ENCODE results near the gene PTPMT1. TPM values are rescaled to one million over a fixed set of nuclear protein-coding genes. Genes with fewer than 3 reads are reported as not detected.
A peak's percentile ranks its signal among the peaks of the same experiment; 100 is the strongest.

Gene PTPMT1
- total and polyA plus RNA-seq, 2 experiments from 2014 or later, result 78.4 to 90.2 TPM

- Histone ChIP-seq H3K27me3 (replicated peaks; ENCODE audit: insufficient read depth) (no peaks in the 10 kb centered on the region), H3K4me3 (peak overlapping the region; percentile 89), H3K27ac (no peak overlapping the region), H3F3A (ENCODE audit: insufficient read depth) (no peaks in the 10 kb centered on the region), H2AFZ (peak overlapping the region; percentile 90), H3K79me2 (ENCODE audit: insufficient read depth) (peaks cover 44% of the 10 kb centered on the region), H3K4me1 (ENCODE audit: insufficient read depth) (peaks cover 9% of the 10 kb centered on the region; the same call in 1 of the 2 replicates), H3K9ac (peak overlapping the region; percentile 91), H3K36me3 (ENCODE audit: low read depth) (no peaks in the 10 kb centered on the region), H3K9me3 (ENCODE audit: low read depth) (no peaks in the 10 kb centered on the region), H3K4me2 (ENCODE audit: unreplicated experiment) (peak overlapping the region; percentile 85), H4K20me1 (ENCODE audit: insufficient read depth) (no peaks in the 10 kb centered on the region), H3K9me2 (ENCODE audit: insufficient read depth) (no peaks in the 10 kb centered on the region)
- DNase-seq, result no peak
- no peak for TF ChIP-seq EZH2phosphoT487 (IDR thresholded peaks at IDR 0.05; ENCODE audit: insufficient read depth, low read depth)
- TF ChIP-seq EZH2 (IDR thresholded peaks at IDR 0.05; ENCODE audit: insufficient read depth, poor library complexity, severe bottlenecking), result no peak
- 14 to 23% methylated on average over 9 to 11 of the region's 11 CpGs for WGBS, 2 experiments (ENCODE audit: low coverage in 1 of 2, low lambda C conversion rate in 2 of 2, missing lambda C conversion rate in 2 of 2)
- in situ Hi-C loops (cut with MboI), result no loop called here
Measured at GRCh38 chr11:47564933-47565339, 463 bp upstream of the PTPMT1 start.

GRCh38 chr11:47566149-47566698 lies 825 bp downstream of the PTPMT1 start:
- H3K27me3 ChIP-seq (replicated peaks; ENCODE audit: insufficient read depth), result no peaks in the 10 kb centered on the region
- H3K4me1 ChIP-seq (ENCODE audit: insufficient read depth), result peaks cover 9% of the 10 kb centered on the region; the same call in 1 of the 2 replicates
- WGBS, 2 experiments (ENCODE audit: low coverage in 1 of 2, low lambda C conversion rate in 2 of 2, missing lambda C conversion rate in 2 of 2), result 24% methylated on average over 17 of the region's 17 CpGs
- 0 out of 2 replicates have a peak, but pooled peaks cover under 1% of the 10 kb centered on the region for H3K36me3 ChIP-seq (ENCODE audit: low read depth)
- TF ChIP-seq EZH2 (IDR thresholded peaks at IDR 0.05; ENCODE audit: insufficient read depth, poor library complexity, severe bottlenecking) (no peak), EZH2phosphoT487 (IDR thresholded peaks at IDR 0.05; ENCODE audit: insufficient read depth, low read depth) (no peak)
- H3K9me2 ChIP-seq (ENCODE audit: insufficient read depth), result no peaks in the 10 kb centered on the region
- in situ Hi-C loops (cut with MboI), result no loop called here
- H3K9ac ChIP-seq, result peak overlapping the region; percentile 91
- H3K79me2 ChIP-seq (ENCODE audit: insufficient read depth), result peaks cover 57% of the 10 kb centered on the region
- DNase-seq, result peak; percentile 43
- H3K27ac ChIP-seq, result no peak overlapping the region
- peak overlapping the region; percentile 85 for H3K4me2 ChIP-seq (ENCODE audit: unreplicated experiment)
- H3K9me3 ChIP-seq (ENCODE audit: low read depth), result no peaks in the 10 kb centered on the region
- peak overlapping the region; percentile 89 for H3K4me3 ChIP-seq
- H2AFZ ChIP-seq, result peak overlapping the region; percentile 90
- H4K20me1 ChIP-seq (ENCODE audit: insufficient read depth), result no peaks in the 10 kb centered on the region
- H3F3A ChIP-seq (ENCODE audit: insufficient read depth), result peaks cover 11% of the 10 kb centered on the region

GRCh38 chr11:47569646-47570045 lies 4.2 kb downstream of the PTPMT1 start:
- TF ChIP-seq EZH2phosphoT487 (IDR thresholded peaks at IDR 0.05; ENCODE audit: insufficient read depth, low read depth) (no peak), EZH2 (IDR thresholded peaks at IDR 0.05; ENCODE audit: insufficient read depth, poor library complexity, severe bottlenecking) (no peak)
- H3K4me1 ChIP-seq (ENCODE audit: insufficient read depth), result peaks cover 24% of the 10 kb centered on the region
- peaks cover 6% of the 10 kb centered on the region; the same call in 1 of the 2 replicates for H3K36me3 ChIP-seq (ENCODE audit: low read depth)
- no peaks in the 10 kb centered on the region for H4K20me1 ChIP-seq (ENCODE audit: insufficient read depth)
- H3K4me3 ChIP-seq, result no peak overlapping the region
- WGBS, 2 experiments (ENCODE audit: low coverage in 1 of 2, low lambda C conversion rate in 2 of 2, missing lambda C conversion rate in 2 of 2), result 97 to 98% methylated on average over 7 of the region's 7 CpGs
- H3K9me3 ChIP-seq (ENCODE audit: low read depth), result no peaks in the 10 kb centered on the region
- no peak overlapping the region for H3K4me2 ChIP-seq (ENCODE audit: unreplicated experiment)
- peaks cover 75% of the 10 kb centered on the region for H3K79me2 ChIP-seq (ENCODE audit: insufficient read depth)
- no peaks in the 10 kb centered on the region for H3K9me2 ChIP-seq (ENCODE audit: insufficient read depth)
- H2AFZ ChIP-seq, result no peak overlapping the region
- peaks cover 31% of the 10 kb centered on the region for H3F3A ChIP-seq (ENCODE audit: insufficient read depth)
- H3K27me3 ChIP-seq (replicated peaks; ENCODE audit: insufficient read depth), result no peaks in the 10 kb centered on the region
- no peak overlapping the region for H3K27ac ChIP-seq
- no peak overlapping the region for H3K9ac ChIP-seq
- in situ Hi-C loops (cut with MboI), result no loop called here
- DNase-seq, result no peak

- Histone ChIP-seq H3K9me2 (ENCODE audit: insufficient read depth) (no peaks in the 10 kb centered on the region), H3K27ac (no peak overlapping the region), H3K36me3 (ENCODE audit: low read depth) (peaks cover 6% of the 10 kb centered on the region; the same call in 1 of the 2 replicates), H3F3A (ENCODE audit: insufficient read depth) (peaks cover 31% of the 10 kb centered on the region), H3K79me2 (ENCODE audit: insufficient read depth) (peaks cover 81% of the 10 kb centered on the region), H3K4me2 (ENCODE audit: unreplicated experiment) (no peak overlapping the region), H3K27me3 (replicated peaks; ENCODE audit: insufficient read depth) (no peaks in the 10 kb centered on the region), H3K4me3 (no peak overlapping the region), H3K9ac (no peak overlapping the region), H2AFZ (no peak overlapping the region), H4K20me1 (ENCODE audit: insufficient read depth) (no peaks in the 10 kb centered on the region), H3K4me1 (ENCODE audit: insufficient read depth) (peaks cover 21% of the 10 kb centered on the region), H3K9me3 (ENCODE audit: low read depth) (no peaks in the 10 kb centered on the region)
- no peak for TF ChIP-seq EZH2 (IDR thresholded peaks at IDR 0.05; ENCODE audit: insufficient read depth, poor library complexity, severe bottlenecking)
- TF ChIP-seq EZH2phosphoT487 (IDR thresholded peaks at IDR 0.05; ENCODE audit: insufficient read depth, low read depth), result no peak
- 67 to 71% methylated on average over 3 of the region's 3 CpGs for WGBS, 2 experiments (ENCODE audit: low coverage in 1 of 2, low lambda C conversion rate in 2 of 2, missing lambda C conversion rate in 2 of 2)
- in situ Hi-C loops (cut with MboI), result no loop called here
- no peak for DNase-seq
Measured at GRCh38 chr11:47570651-47571356, 5.4 kb downstream of the PTPMT1 start.

Data from GM23248 (cell line).